Panc1 (cell line): ENCODE results near the gene DCANP1.

Source experiments
- POLR2AphosphoS5 ChIP-seq: IDR thresholded peaks from 2 replicates; pipeline ENCODE4 v1.6.1; 2012; ENCODE audit warnings: mild to moderate bottlenecking, low read depth, low read length, moderate library complexity
- TF ChIP-seq, protein P1 (sequence below): fragments of 450-650 bp; IDR thresholded peaks from 2 replicates; pipeline ENCODE4 v1.5.1; 2017; ENCODE audit warnings: mild to moderate bottlenecking

DNA sequence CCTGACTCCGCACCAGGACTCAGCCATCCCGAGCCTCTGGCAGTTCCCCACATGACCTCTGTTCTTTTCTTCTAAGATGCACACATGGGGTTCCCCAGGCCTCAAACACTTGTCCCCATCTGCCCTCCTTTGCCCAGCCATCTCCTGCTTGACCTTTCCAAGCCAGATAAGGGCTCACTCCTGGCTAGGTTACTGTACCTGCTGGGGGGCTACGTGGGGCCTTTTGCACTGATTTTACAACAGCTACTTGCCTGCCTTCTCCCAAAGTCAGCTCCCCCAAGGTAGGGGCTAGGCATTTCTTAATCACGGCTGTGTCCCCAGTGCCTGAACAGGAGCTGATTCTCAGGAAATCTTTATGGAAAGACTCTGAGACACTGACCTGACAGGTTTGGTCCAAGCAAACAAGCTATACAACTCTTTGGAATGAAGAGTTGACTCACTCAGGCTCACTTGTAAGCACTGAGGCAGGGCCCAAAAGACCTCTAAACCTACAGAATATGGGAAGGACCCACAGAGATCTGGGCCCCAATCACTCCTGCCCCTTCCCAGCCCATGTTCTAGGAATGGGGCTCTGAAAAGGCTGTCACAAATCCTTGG is 50.6 kb downstream of the DCANP1 start:
- no peak for TF ChIP-seq POLR2AphosphoS5
- TF ChIP-seq, protein P1, sequence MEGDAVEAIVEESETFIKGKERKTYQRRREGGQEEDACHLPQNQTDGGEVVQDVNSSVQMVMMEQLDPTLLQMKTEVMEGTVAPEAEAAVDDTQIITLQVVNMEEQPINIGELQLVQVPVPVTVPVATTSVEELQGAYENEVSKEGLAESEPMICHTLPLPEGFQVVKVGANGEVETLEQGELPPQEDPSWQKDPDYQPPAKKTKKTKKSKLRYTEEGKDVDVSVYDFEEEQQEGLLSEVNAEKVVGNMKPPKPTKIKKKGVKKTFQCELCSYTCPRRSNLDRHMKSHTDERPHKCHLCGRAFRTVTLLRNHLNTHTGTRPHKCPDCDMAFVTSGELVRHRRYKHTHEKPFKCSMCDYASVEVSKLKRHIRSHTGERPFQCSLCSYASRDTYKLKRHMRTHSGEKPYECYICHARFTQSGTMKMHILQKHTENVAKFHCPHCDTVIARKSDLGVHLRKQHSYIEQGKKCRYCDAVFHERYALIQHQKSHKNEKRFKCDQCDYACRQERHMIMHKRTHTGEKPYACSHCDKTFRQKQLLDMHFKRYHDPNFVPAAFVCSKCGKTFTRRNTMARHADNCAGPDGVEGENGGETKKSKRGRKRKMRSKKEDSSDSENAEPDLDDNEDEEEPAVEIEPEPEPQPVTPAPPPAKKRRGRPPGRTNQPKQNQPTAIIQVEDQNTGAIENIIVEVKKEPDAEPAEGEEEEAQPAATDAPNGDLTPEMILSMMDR: no peak
